H1 (cell line): Measurements from ENCODE around the gene LHFPL6.

Experiments used
- EZH2 ChIP-seq: fragments of 200-600 bp; sonication (generic); IDR thresholded peaks from 2 replicates; pipeline ENCODE4 v1.7.1; 2012; ENCODE audit warnings: low read depth, mild to moderate bottlenecking, moderate library complexity, low read length, inconsistent platforms; ENCODE audit not compliant: severe bottlenecking
- POLR2A ChIP-seq, 2 experiments: IDR thresholded peaks; 1 replicate in 1 of 2; 2 replicates in 1 of 2; pipeline ENCODE4 v1.6.1; 2011; ENCODE audit warnings: low read depth in 2 of 2, low read length in 2 of 2, mild to moderate bottlenecking in 2 of 2; ENCODE audit errors: control extremely low read depth in 1 of 2

DNA sequence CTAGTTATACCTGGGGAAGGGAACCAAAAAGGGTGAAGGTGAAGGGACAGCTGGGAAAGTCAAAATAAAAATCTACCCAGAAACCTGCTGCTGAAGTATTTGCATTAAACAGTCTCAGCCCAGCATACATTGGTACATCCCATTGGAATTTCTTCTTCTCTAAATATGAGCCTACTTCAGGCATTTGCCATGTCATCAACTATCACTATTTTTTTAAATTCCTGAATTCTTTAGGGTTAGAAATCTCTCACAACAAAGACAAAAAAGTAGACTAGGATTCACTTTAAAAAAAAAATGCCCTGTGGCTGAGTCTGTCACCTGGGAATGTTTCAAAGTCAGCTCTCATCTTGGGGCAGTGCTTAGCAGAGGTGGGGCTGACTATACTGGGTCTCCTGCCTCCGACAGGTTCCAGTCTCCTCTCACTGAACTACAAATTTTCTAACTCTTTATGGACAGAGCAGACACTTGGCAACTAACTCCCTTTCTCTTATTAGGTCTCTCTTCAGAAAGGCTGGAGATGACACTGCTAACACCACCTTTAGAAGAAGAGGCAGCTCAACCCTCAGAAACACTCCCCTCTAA is 141.2 kb downstream of the LHFPL6 start:
- TF ChIP-seq POLR2A (IDR thresholded peaks at IDR 0.05; ENCODE audit: control extremely low read depth in 1 of 2, low read depth in 2 of 2, low read length in 2 of 2) (no peak), EZH2 (no peak)
